ENCODE results near the gene LNP1.

- TF ChIP-seq ESRRA (IDR thresholded peaks at IDR 0.05; ENCODE audit: borderline replicate concordance, low read depth) (no peak), ZNF274 (IDR thresholded peaks at IDR 0.05; ENCODE audit: borderline replicate concordance, low read depth, low read length) (no peak), GTF3C2 (IDR thresholded peaks at IDR 0.05; ENCODE audit: borderline replicate concordance, extremely low read depth, insufficient read length) (no peak), ZFP1 (CRISPR knock-in tag; IDR thresholded peaks at IDR 0.05) (no peak), MYC (IDR thresholded peaks at IDR 0.05; ENCODE audit: low read depth, low read length) (no peak), MYC (CRISPR knock-in tag; IDR thresholded peaks at IDR 0.05; ENCODE audit: borderline replicate concordance, low read depth) (no peak)
- TF ChIP-seq, protein P1, sequence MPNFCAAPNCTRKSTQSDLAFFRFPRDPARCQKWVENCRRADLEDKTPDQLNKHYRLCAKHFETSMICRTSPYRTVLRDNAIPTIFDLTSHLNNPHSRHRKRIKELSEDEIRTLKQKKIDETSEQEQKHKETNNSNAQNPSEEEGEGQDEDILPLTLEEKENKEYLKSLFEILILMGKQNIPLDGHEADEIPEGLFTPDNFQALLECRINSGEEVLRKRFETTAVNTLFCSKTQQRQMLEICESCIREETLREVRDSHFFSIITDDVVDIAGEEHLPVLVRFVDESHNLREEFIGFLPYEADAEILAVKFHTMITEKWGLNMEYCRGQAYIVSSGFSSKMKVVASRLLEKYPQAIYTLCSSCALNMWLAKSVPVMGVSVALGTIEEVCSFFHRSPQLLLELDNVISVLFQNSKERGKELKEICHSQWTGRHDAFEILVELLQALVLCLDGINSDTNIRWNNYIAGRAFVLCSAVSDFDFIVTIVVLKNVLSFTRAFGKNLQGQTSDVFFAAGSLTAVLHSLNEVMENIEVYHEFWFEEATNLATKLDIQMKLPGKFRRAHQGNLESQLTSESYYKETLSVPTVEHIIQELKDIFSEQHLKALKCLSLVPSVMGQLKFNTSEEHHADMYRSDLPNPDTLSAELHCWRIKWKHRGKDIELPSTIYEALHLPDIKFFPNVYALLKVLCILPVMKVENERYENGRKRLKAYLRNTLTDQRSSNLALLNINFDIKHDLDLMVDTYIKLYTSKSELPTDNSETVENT (CRISPR knock-in tag; IDR thresholded peaks at IDR 0.05), result no peak
Observed at GRCh38 chr3:100489118-100489517, 87.8 kb downstream of the LNP1 start.

Data from K562 (cell line).